Stimulated activated CD4-positive, alpha-beta T cell treated with anti-CD3 and anti-CD28 coated beads, Interleukin-4, amount 100 ng/mL, for 48 hours (primary cell): ENCODE measurements around the gene TBC1D24.
"Not testable (repeated sequence)": the region's sequence is repeated elsewhere in the genome, so short reads cannot be mapped to it uniquely, and the experiment has no call there.

Experiments used
- DNase-seq, 2 donors: peaks; one replicate each; pipeline ENCODE4 v3.0.0-alpha.2; 2020; ENCODE audit warnings: low read depth in 2 of 2

The TBC1D24 gene

GRCh38 chr16:2468725-2469398 lies 6.1 kb upstream of the TBC1D24 start:
- no peak for DNase-seq

GRCh38 chr16:2469399-2470233 lies 5.3 kb upstream of the TBC1D24 start:
- DNase-seq = no peak

DNA sequence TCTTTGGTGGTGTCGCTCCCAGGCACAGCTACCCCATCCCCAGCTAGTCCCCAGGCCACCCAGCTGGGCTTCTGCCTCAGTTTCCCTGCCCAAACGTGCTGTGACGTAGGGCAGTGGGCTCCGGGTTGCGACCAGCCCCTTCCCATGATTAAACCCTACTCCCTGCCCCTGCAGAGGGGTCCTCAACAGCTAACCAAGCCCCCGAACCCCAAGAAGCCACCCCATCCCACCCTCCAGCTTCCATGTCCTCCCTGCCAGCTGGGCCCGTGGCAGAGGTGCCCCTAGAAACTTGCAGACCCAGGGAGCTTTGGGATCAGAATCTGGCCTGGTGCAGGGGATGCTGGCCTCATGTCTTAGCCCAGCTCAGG lies 4.7 kb upstream of the TBC1D24 start:
- DNase-seq = no peak

GRCh38 chr16:2470603-2471015 lies 4.3 kb upstream of the TBC1D24 start:
- no peak for DNase-seq

GRCh38 chr16:2471016-2471652 lies 3.8 kb upstream of the TBC1D24 start, which contains the start of gene NTN3:
Gene NTN3 (plus strand): TSS chr16:2471297. CDS start chr16:2471702, 405 bp downstream.
- no peak for DNase-seq

- DNase-seq = no peak
Observed at GRCh38 chr16:2471653-2472487, 3.1 kb upstream of the TBC1D24 start.

- DNase-seq = no peak
Observed at GRCh38 chr16:2472488-2472864, 2.5 kb upstream of the TBC1D24 start.

DNA sequence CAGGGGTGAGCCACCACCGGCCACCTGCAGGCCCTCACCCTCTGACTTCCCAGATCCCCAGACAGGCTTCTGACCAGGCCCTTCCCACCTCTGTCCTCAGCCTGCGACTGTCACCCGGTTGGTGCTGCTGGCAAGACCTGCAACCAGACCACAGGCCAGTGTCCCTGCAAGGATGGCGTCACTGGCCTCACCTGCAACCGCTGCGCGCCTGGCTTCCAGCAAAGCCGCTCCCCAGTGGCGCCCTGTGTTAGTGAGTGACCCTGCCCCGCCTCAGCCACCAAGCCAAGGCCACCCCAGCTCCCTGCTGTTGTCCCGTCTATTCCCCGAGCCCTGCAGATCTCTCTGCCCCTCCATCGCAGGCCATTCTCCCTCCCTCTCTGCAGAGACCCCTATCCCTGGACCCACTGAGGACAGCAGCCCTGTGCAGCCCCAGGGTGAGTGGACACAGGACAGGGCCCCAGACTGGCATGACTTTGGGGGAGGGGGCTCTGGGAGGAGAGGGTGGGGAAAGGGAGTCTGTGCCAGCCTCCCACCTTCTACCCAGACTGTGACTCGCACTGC lies 2.0 kb upstream of the TBC1D24 start:
- DNase-seq = no peak

- DNase-seq = no peak
Observed at GRCh38 chr16:2473446-2473926, 1.4 kb upstream of the TBC1D24 start.

DNA sequence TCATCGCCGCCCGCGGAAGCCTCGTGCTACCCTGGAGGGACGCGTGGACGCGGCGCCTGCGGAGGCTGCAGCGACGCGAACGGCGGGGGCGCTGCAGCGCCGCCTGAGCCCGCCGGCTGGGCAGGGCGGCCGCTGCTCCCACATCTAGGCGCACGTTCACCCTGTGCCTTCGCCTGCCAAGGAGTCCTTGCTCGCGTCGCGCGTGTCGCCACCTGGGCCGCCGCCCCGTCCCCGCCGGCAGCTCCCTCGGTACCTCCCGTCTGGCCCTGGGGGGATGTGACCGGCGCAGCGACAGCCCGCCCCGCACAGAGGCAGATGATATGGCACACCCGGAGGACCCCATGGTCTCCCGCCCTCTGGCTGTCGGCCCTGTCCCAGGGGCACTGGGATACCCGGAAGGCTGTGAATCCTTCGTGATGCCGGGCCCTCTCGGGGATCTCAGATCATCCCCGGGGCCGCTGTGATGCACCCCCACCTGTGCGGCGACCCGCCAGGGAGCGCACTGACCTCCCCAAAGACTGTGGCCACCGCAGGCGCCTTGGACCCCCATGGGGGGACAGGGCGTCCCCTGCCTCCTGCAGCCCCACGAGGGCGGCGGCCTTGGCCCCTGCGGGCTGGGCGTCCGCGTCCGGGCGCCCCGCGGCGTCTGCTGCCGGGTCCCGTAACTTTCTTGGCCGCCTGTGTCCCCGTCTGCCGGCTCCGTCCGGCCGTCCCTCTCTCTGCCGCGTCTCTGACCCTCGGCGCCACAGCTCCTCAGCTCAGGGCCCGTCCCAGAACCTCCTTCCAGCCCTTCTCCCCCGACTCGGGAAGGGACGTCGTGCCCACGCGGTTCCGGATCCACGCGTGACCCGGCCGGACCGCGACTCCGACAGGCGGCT lies 689 bp upstream of the TBC1D24 start:
- DNase-seq = no peak

- DNase-seq = no peak
Observed at GRCh38 chr16:2475413-2476344, 752 bp downstream of the TBC1D24 start.

- no peak for DNase-seq
Observed at GRCh38 chr16:2476345-2476720, 1.4 kb downstream of the TBC1D24 start.

GRCh38 chr16:2476741-2477140 lies 1.8 kb downstream of the TBC1D24 start:
- DNase-seq = no peak

DNA sequence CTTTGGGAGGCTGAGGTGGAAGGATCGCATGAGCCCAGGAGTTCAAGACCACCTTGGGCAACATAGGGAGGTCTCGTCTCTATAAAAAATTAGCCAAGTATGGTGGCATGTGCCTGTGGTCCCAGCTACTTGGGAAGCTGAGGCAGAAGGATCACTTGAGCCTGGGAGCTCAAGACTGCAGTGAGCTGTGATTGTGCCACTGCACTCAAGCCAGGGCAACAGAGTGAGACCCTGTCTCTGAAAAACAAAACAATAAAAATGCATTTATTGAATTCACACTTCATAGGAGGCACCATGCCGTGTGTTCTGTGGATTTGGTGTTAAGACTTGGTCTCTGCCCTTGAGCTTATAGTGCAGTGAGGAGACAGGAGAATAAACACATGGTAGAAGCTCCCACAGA lies 2.4 kb downstream of the TBC1D24 start:
- DNase-seq = no peak

- DNase-seq = no peak
Observed at GRCh38 chr16:2478279-2478678, 3.4 kb downstream of the TBC1D24 start.

- not testable (repeated sequence) for DNase-seq
Observed at GRCh38 chr16:2479996-2480395, 5.1 kb downstream of the TBC1D24 start.

DNA sequence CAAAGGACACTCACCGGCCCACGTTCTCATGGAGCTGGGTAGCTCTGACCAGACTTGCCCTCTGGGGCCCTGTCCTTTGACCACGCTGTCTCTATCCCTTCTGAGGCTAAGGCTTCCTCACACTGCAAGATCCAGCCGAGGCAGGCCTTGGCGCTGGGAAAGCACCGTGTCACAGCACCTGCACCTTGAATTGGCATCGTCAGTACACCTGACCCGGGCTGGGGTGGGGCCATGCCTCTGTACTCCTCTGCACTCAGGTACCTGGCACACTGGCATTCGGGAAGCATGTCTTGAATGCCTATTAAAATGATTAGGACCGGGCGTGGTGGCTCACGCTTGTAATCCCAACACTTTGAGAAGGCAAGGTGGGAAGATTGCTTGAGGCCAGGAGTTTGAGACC lies 6.0 kb downstream of the TBC1D24 start:
- DNase-seq = no peak

DNA sequence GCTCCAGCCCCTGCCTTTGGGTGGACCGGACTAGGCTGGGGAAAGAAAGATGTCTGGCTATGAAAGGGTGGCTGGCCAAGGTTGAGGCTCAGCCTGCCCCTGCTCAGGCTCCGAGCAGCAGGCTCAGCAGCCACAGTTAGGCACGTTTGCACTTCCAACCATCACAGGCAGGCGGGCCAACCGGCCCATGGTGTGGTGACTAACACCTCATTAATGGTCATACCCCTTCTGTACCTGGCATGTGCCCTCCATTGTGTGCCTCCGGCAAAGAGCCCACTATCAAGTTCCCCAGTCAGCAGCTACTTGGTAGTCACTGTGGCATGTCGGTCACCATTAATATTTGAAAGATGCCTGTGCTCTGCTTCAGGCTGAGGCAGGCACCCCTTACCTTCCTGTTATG lies 6.7 kb downstream of the TBC1D24 start:
- DNase-seq = no peak

GRCh38 chr16:2482249-2482648 lies 7.3 kb downstream of the TBC1D24 start:
- no peak for DNase-seq
